GM13977 (cell line): Measurements from ENCODE around the gene EXOC4.

ENCODE experiments used
- DNase-seq: peaks from one replicate; pipeline ENCODE4 v3.0.0; 2012; ENCODE audit warnings: low spot score
- CTCF ChIP-seq: IDR thresholded peaks from 2 replicates; pipeline ENCODE4 v1.5.1; 2012; ENCODE audit warnings: mild to moderate bottlenecking, control low read depth; ENCODE audit not compliant: insufficient read depth; ENCODE audit errors: extremely low read depth, missing control alignments
- in situ Hi-C: fragments of 300-500 bp; cut with MboI; formaldehyde crosslinking; loops from one replicate; pipeline ENCODE4 v1.12.0; 2022; ENCODE audit warnings: low sequenced_read_pairs, low pct_unique_long_range_greater_than_20kb, mixed read lengths, inconsistent platforms; ENCODE audit not compliant: unreplicated experiment

The EXOC4 gene

DNA sequence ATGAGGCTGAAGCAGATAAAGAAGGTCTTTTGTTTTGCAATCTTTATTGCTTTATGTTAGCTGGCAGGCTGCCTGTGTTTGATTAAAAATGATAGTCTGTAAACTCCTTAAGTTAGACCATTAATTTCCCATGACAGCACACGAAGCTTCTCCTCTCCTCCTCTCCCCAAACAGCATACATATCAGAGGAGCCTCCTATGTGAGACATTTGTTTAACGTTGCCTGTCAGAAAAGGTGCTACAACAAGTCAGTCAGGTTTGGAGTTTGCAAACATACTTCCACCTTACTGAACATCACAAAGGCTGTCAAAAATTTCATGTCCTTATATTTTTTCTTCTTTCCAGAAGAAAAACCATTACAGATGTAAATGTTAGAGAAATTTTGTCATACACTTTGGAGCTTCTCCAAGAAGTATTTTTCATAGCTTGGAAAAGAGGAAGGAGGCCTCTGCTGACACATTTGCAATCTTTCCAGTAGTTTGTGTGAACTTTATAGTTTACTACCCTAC lies 393.1 kb downstream of the EXOC4 start:
- no peak for DNase-seq
- in situ Hi-C loops: no loop called here
- TF ChIP-seq CTCF: no peak

GRCh38 chr7:133646472-133647315 lies 393.8 kb downstream of the EXOC4 start:
- in situ Hi-C loops: no loop called here
- no peak for DNase-seq
- TF ChIP-seq CTCF: no peak

GRCh38 chr7:133649593-133649992 lies 396.7 kb downstream of the EXOC4 start:
- no peak for DNase-seq
- in situ Hi-C loops: no loop called here
- TF ChIP-seq CTCF: no peak

DNA sequence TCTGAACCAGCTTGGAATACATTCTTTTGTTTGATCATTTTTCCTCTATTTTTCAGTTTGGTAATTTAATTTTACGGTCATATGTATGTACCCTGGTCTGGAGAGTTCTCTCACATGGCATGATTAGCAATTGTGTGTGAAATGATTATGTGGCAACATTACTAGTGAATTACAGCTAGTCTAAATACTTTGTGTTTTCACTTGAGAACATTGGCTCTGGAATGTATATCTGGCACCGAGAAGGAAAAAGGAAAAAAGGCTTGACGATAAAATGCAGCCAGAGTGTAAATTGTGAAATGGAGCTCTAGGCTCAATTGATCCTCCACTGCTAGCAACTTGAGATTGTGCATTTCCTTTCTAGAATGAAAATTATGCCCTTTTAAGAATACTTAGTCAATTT lies 397.2 kb downstream of the EXOC4 start:
- no peak for DNase-seq
- in situ Hi-C loops: no loop called here
- no peak for TF ChIP-seq CTCF

DNA sequence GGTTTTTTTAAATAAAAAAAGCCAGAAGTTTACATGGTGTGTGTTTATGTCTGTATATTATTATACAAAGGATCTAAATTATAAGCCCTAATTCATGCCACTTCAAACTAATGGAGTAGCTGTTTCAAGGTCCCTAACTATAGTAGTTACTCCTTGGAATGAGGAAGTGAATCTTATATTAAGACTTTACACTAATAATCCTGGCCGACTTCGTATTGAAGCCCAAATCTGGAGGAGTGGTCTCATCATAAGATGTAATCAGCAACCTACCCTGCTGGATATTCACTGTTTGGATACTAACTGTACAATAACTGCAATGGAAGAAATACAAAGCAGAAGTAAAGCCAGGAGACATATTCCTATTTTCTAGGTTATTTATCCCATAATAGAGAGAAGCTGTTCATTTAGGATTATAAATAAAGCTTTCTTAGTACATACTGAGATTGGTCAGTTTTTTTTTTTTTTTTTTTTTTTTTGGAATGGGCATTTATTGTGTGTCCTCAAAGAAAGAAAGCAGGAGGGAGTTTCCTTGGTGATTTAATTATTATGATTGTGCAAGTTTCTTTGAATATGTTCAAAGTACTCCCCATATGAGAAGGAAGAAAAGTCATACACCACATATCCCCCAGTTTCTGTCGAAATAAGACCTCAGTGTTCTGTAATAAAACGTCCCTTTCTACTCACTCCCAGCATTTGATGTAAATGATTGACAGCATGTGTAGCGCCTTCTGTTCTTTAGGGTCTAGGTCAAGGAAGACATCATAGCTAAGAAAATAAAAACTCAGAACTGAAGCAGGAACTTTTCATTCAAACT lies 397.8 kb downstream of the EXOC4 start:
- in situ Hi-C loops: no loop called here
- DNase-seq: no peak
- TF ChIP-seq CTCF: no peak

DNA sequence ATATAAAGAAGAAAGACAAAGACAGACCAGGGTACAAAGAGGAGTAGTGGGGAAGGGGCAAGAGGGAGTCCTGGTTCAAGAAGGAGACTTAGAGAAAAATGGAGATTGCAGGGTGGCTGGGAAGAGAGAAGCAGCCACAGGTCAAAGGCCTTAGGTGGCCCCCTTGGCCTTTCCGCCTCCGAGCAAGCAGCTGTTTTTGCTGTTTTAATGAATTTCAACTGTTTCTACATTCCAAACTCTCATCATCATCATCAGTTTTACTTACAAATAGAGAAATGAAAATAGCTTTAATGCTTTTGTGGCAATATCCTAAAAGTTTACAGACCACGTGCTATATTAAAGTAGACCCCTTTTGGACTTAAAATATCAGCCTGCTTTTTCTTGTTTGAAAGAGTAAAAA lies 399.7 kb downstream of the EXOC4 start:
- no peak for DNase-seq
- TF ChIP-seq CTCF: no peak
- in situ Hi-C loops: no loop called here
